Progenitor cell of endocrine pancreas (in vitro differentiated cells): ENCODE measurements around the gene CNIH3. TPM values are rescaled to one million over a fixed set of nuclear protein-coding genes. Genes with fewer than 3 reads are reported as not detected.

Experiments used
- DNase-seq: peaks from one replicate; pipeline ENCODE4 v3.0.0; 2021; ENCODE audit warnings: low spot score; ENCODE audit not compliant: unreplicated experiment
- H3K27ac Mint-ChIP-seq: 2 replicates; pipeline ENCODE4 v1.8.0; 2021; ENCODE audit warnings: mild to moderate bottlenecking, moderate library complexity, mixed read lengths
- H3K27me3 Mint-ChIP-seq: 2 replicates; pipeline ENCODE4 v1.8.0; 2021; ENCODE audit warnings: mixed read lengths
- H3K36me3 Mint-ChIP-seq: 2 replicates; pipeline ENCODE4 v1.8.0; 2022; ENCODE audit warnings: mixed read lengths; ENCODE audit not compliant: insufficient read depth
- H3K4me1 Mint-ChIP-seq: 2 replicates; pipeline ENCODE4 v1.8.0; 2021; ENCODE audit warnings: low read depth, mixed read lengths
- H3K4me3 Mint-ChIP-seq: 2 replicates; pipeline ENCODE4 v1.8.0; 2021; ENCODE audit warnings: low read depth, mild to moderate bottlenecking, moderate library complexity, mixed read lengths
- H3K9me3 Mint-ChIP-seq: 2 replicates; pipeline ENCODE4 v1.8.0; 2021; ENCODE audit warnings: low read depth, mixed read lengths
- total RNA-seq: library from RNA; stranded (reverse); gene quantifications from 2 replicates; pipeline ENCODE4 v1.2.1, GENCODE V29; 2021
- TF ChIP-seq, protein P1 (sequence below): fragments of 200-600 bp; sonication (generic); IDR thresholded peaks from one replicate; pipeline ENCODE4 v1.5.0; 2021; ENCODE audit warnings: antibody characterized with exemption, mild to moderate bottlenecking; ENCODE audit not compliant: unreplicated experiment

The CNIH3 gene
- total RNA-seq, 1 donor from 2014 or later, result 3.2 TPM

GRCh38 chr1:224759681-224760091 is 143.6 kb downstream of the CNIH3 start:
- Mint-ChIP-seq H3K36me3 (peaks cover 3% of the 10 kb centered on the region), H3K27me3 (peaks cover 6% of the 10 kb centered on the region), H3K4me1 (peaks cover under 1% of the 10 kb centered on the region), H3K27ac (no peak overlapping the region), H3K4me3 (no peak overlapping the region), H3K9me3 (peaks cover 14% of the 10 kb centered on the region)
- DNase-seq, result no peak
- TF ChIP-seq, protein P1, sequence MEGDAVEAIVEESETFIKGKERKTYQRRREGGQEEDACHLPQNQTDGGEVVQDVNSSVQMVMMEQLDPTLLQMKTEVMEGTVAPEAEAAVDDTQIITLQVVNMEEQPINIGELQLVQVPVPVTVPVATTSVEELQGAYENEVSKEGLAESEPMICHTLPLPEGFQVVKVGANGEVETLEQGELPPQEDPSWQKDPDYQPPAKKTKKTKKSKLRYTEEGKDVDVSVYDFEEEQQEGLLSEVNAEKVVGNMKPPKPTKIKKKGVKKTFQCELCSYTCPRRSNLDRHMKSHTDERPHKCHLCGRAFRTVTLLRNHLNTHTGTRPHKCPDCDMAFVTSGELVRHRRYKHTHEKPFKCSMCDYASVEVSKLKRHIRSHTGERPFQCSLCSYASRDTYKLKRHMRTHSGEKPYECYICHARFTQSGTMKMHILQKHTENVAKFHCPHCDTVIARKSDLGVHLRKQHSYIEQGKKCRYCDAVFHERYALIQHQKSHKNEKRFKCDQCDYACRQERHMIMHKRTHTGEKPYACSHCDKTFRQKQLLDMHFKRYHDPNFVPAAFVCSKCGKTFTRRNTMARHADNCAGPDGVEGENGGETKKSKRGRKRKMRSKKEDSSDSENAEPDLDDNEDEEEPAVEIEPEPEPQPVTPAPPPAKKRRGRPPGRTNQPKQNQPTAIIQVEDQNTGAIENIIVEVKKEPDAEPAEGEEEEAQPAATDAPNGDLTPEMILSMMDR, result no peak

DNA sequence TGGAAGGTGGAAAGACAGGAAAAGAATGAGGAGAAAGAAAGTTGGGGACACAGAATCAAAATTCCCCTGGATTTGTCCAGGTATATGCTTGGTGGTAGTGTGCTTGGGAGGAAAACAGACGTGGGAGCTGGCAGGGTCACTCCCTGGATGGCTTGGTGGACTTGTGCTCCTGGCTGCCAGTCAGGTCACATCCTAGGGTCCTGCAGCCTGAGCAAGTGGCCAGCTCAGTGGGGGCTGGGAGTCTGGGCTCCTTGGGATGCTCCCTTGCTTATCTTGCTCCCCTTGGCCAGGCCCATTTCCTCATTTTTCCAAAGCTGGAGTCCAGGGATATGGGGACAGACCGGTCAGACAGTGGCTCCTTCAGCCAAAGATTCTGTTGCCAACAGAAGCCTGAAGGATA is 144.0 kb downstream of the CNIH3 start:
- Mint-ChIP-seq H3K4me1 (no peaks in the 10 kb centered on the region), H3K9me3 (peaks cover 14% of the 10 kb centered on the region), H3K4me3 (no peak overlapping the region), H3K27ac (no peak overlapping the region), H3K36me3 (peaks cover 3% of the 10 kb centered on the region), H3K27me3 (peaks cover 6% of the 10 kb centered on the region)
- DNase-seq, result no peak
- TF ChIP-seq, protein P1, result no peak

GRCh38 chr1:224761245-224761644 is 145.1 kb downstream of the CNIH3 start:
- TF ChIP-seq, protein P1, result no peak
- H3K27me3 Mint-ChIP-seq, result peaks cover 6% of the 10 kb centered on the region
- H3K9me3 Mint-ChIP-seq, result peaks cover 14% of the 10 kb centered on the region

DNA sequence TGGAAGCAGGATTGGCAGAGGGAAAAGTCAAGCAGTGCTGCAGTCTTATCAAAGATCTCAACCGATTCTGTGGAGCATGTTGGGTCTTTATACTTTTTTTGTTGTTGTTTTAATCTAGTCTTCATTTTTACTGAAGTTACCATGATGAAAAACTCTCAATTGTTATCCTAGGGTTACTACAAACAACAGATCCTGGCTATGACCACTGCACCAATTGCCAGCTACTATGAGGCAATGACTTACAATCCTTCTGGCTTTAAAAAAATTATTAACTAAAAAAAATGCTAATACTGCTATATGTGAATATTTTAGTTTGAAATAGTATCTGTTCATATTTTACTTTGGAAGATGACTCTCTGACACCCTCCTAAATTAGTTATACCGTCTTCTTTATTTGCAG is 145.9 kb downstream of the CNIH3 start:
- no peak overlapping the region for H3K4me3 Mint-ChIP-seq
- peaks cover 3% of the 10 kb centered on the region for H3K36me3 Mint-ChIP-seq
- H3K9me3 Mint-ChIP-seq, result peaks cover 14% of the 10 kb centered on the region
- TF ChIP-seq, protein P1, result no peak
- no peaks in the 10 kb centered on the region for H3K4me1 Mint-ChIP-seq
- no peak overlapping the region for H3K27ac Mint-ChIP-seq
- H3K27me3 Mint-ChIP-seq, result peaks cover 6% of the 10 kb centered on the region
- no peak for DNase-seq

More at GRCh38 chr1:224761245-224761644, 145.1 kb downstream of the CNIH3 start:
- no peak overlapping the region for H3K4me3 Mint-ChIP-seq
- peaks cover 3% of the 10 kb centered on the region for H3K36me3 Mint-ChIP-seq
- H3K4me1 Mint-ChIP-seq, result no peaks in the 10 kb centered on the region
- H3K27ac Mint-ChIP-seq, result no peak overlapping the region
- DNase-seq, result no peak

- H3K36me3 Mint-ChIP-seq, result peaks cover 3% of the 10 kb centered on the region
- H3K9me3 Mint-ChIP-seq, result peaks cover 14% of the 10 kb centered on the region
- H3K27me3 Mint-ChIP-seq, result peaks cover 6% of the 10 kb centered on the region
- H3K4me3 Mint-ChIP-seq, result no peak overlapping the region
- no peak for DNase-seq
- TF ChIP-seq, protein P1, result no peak
- no peaks in the 10 kb centered on the region for H3K4me1 Mint-ChIP-seq
- no peak overlapping the region for H3K27ac Mint-ChIP-seq
Observed at GRCh38 chr1:224762701-224763100, 146.6 kb downstream of the CNIH3 start.
